PFSK-1 (cell line): ENCODE measurements around the gene SLC15A5.

Experiments used
- FOXP2 ChIP-seq: optimal IDR thresholded peaks from 2 replicates; pipeline ENCODE3; 2011; ENCODE audit warnings: borderline replicate concordance, control low read depth, inconsistent platforms; ENCODE audit not compliant: insufficient read depth; ENCODE audit errors: extremely low read length, extremely low read depth
- POLR2AphosphoS5 ChIP-seq: IDR thresholded peaks from 2 replicates; pipeline ENCODE4 v1.6.1; 2012; ENCODE audit warnings: low read depth, mild to moderate bottlenecking, control low read depth, low read length, moderate library complexity
- REST ChIP-seq, 2 experiments: IDR thresholded peaks; 2 replicates each; pipeline versions ENCODE4 v1.6.1 to v1.8.0; 2011 to 2012; ENCODE audit warnings: low read depth in 2 of 2, low read length in 2 of 2, control low read depth in 1 of 2, inconsistent platforms in 1 of 2, mild to moderate bottlenecking in 1 of 2, moderate library complexity in 1 of 2; ENCODE audit not compliant: insufficient read depth in 1 of 2

- TF ChIP-seq REST (IDR thresholded peaks at IDR 0.05; ENCODE audit: insufficient read depth in 1 of 2, low read depth in 2 of 2, low read length in 2 of 2) (no peak), POLR2AphosphoS5 (no peak), FOXP2 (no peak)
Observed at GRCh38 chr12:16171348-16171747, 106.1 kb downstream of the SLC15A5 start.
